ENCODE data around the gene EFEMP2. TPM values are rescaled to one million over a fixed set of nuclear protein-coding genes. Genes with fewer than 3 reads are reported as not detected.

EFEMP2 gene
- total and polyA plus RNA-seq, 2 donors (not counting 1 experiment from before 2014, with no cell fraction given): 9.5 to 14.7 TPM

GRCh38 chr11:65853246-65853979, 19.2 kb downstream of the EFEMP2 start:
- Histone ChIP-seq H3K4me2 (replicated peaks; ENCODE audit: low read depth, low read length, poor library complexity, severe bottlenecking) (no peak overlapping the region), H3K4me3 (ENCODE audit: control extremely low read depth in 1 of 5, extremely low read depth in 1 of 5, insufficient read depth in 1 of 5, low read depth in 2 of 5, low read length in 4 of 5) (no peak overlapping the region), H4K20me1 (ENCODE audit: control insufficient read depth, insufficient read depth, low read length, poor library complexity, severe bottlenecking) (peaks cover 73% of the 10 kb centered on the region), H2AFZ (ENCODE audit: insufficient read depth, low read depth, low read length, poor library complexity, severe bottlenecking) (no peak overlapping the region), H3K9ac (ENCODE audit: low read length) (no peak overlapping the region), H3K9me3 (ENCODE audit: control extremely low read depth in 1 of 3, control insufficient read depth in 2 of 3, insufficient read depth in 1 of 3, low read length in 2 of 3) (peaks cover 0 to 15% (median 0%) of the 10 kb centered on the region in 3 donors), H3K27ac (ENCODE audit: low read length in 2 of 2) (no peak overlapping the region), H3K79me2 (ENCODE audit: control insufficient read depth, insufficient read depth, low read length) (peaks cover 43% of the 10 kb centered on the region), H3K36me3 (replicated peaks in 1 of 2; ENCODE audit: control extremely low read depth in 1 of 2, control insufficient read depth in 1 of 2, extremely low read depth in 1 of 2, insufficient read depth in 2 of 2, low read length in 1 of 2) (peaks cover 0 to 62% of the 10 kb centered on the region in 2 experiments), H3K4me1 (ENCODE audit: control insufficient read depth in 2 of 2, insufficient read depth in 2 of 2, low read length in 2 of 2) (peaks cover 12 to 23% of the 10 kb centered on the region in 2 donors), H3K27me3 (replicated peaks in 1 of 4; ENCODE audit: control extremely low read depth in 1 of 4, control insufficient read depth in 3 of 4, insufficient read depth in 4 of 4, low read length in 3 of 4) (no peaks in the 10 kb centered on the region)
- Mint-ChIP-seq H3K27me3 (no peaks in the 10 kb centered on the region), H3K4me1 (peaks cover 35% of the 10 kb centered on the region), H3K9me3 (ENCODE audit: insufficient read depth) (no peaks in the 10 kb centered on the region), H3K27ac (peak overlapping the region; percentile 59), H3K4me3 (no peak overlapping the region)
- ATAC-seq (ENCODE audit: low read depth) (no peak), DNase-seq (peak; percentile 21)
- ChIA-PET POLR2A (interaction anchor here (0.5 to 0.6 kb wide), 2 partner anchors 8 to 13 kb away, joined by 3 to 6 read pairs; no protein-coding TSS in a partner anchor), CTCF (no interaction called here)
- TF ChIP-seq CTCF (IDR thresholded peaks at IDR 0.05) (no peak), EZH2 (IDR thresholded peaks at IDR 0.05; ENCODE audit: borderline replicate concordance, insufficient read depth, low read depth, low read length, poor library complexity, severe bottlenecking) (no peak)
- WGBS (ENCODE audit: insufficient coverage): 98% methylated on average over 6 of the region's 6 CpGs
- intact Hi-C loops (cut with micrococcal nuclease): no loop called here

Data from B cell (primary cell).